H9 (cell line): ENCODE data around the gene PKNOX2. TPM values are rescaled to one million over a fixed set of nuclear protein-coding genes. Genes with fewer than 3 reads are reported as not detected.

Experiments
- DNase-seq: peaks from one replicate; pipeline ENCODE4 v3.0.0-alpha.2; 2017
- H2AFZ ChIP-seq: one replicate; pipeline ENCODE4 v1.6.1; 2013; ENCODE audit warnings: mild to moderate bottlenecking, low read length, control low read depth, moderate library complexity
- H2AK5ac ChIP-seq: 2 replicates; pipeline ENCODE4 v1.6.1; 2013; ENCODE audit warnings: low read length, control low read depth, mixed read lengths; ENCODE audit not compliant: insufficient read length
- H2BK120ac ChIP-seq: one replicate; pipeline ENCODE4 v1.6.1; 2013; ENCODE audit warnings: low read depth, mild to moderate bottlenecking, low read length, control low read depth, inconsistent platforms; ENCODE audit not compliant: poor library complexity, severe bottlenecking
- H2BK12ac ChIP-seq: 2 replicates; pipeline ENCODE4 v1.6.1; 2013; ENCODE audit warnings: low read length, control low read depth, mixed read lengths, low read depth; ENCODE audit not compliant: insufficient read length
- H2BK15ac ChIP-seq: 2 replicates; pipeline ENCODE4 v1.6.1; 2013; ENCODE audit warnings: low read depth, low read length, control low read depth
- H2BK20ac ChIP-seq: one replicate; pipeline ENCODE4 v1.6.1; 2013; ENCODE audit warnings: low read depth, mild to moderate bottlenecking, low read length, control low read depth, inconsistent platforms; ENCODE audit not compliant: poor library complexity, severe bottlenecking
- H2BK5ac ChIP-seq: 2 replicates; pipeline ENCODE4 v1.6.1; 2013; ENCODE audit warnings: low read length, control low read depth, mixed read lengths; ENCODE audit not compliant: insufficient read length
- H3K14ac ChIP-seq: 2 replicates; pipeline ENCODE4 v1.6.1; 2013; ENCODE audit warnings: low read length, control low read depth; ENCODE audit not compliant: insufficient read depth
- H3K18ac ChIP-seq: 2 replicates; pipeline ENCODE4 v1.6.1; 2013; ENCODE audit warnings: low read depth, mild to moderate bottlenecking, mixed read lengths, low read length, control low read depth; ENCODE audit not compliant: insufficient read length
- H3K23ac ChIP-seq: 2 replicates; pipeline ENCODE4 v1.6.1; 2013; ENCODE audit warnings: low read length, control low read depth, mixed read lengths, low read depth; ENCODE audit not compliant: insufficient read length
- H3K23me2 ChIP-seq: 2 replicates; pipeline ENCODE4 v1.6.1; 2013; ENCODE audit warnings: low read depth, mild to moderate bottlenecking, mixed read lengths, low read length, control low read depth; ENCODE audit not compliant: insufficient read length, poor library complexity, severe bottlenecking
- H3K27ac ChIP-seq: 2 replicates; pipeline ENCODE4 v1.5.1; 2013; ENCODE audit warnings: low read length, control low read depth, mixed read lengths, low read depth; ENCODE audit not compliant: insufficient read length
- H3K27me3 ChIP-seq: 2 replicates; pipeline ENCODE4 v1.6.1; 2013; ENCODE audit warnings: low read length, control low read depth, inconsistent platforms; ENCODE audit not compliant: insufficient read depth
- H3K4ac ChIP-seq: 2 replicates; pipeline ENCODE4 v1.6.1; 2013; ENCODE audit warnings: low read depth, mild to moderate bottlenecking, control low read depth, inconsistent platforms, low read length, moderate library complexity
- H3K4me1 ChIP-seq: 2 replicates; pipeline ENCODE4 v1.6.1; 2013; ENCODE audit warnings: low read length, control low read depth, inconsistent platforms; ENCODE audit not compliant: insufficient read depth
- H3K4me2 ChIP-seq: 2 replicates; pipeline ENCODE4 v1.6.1; 2013; ENCODE audit warnings: low read length, control low read depth, mixed read lengths; ENCODE audit not compliant: insufficient read length, insufficient read depth
- H3K56ac ChIP-seq: 2 replicates; pipeline ENCODE4 v1.6.1; 2013; ENCODE audit warnings: low read depth, mild to moderate bottlenecking, mixed read lengths, low read length, control low read depth; ENCODE audit not compliant: insufficient read length
- H3K79me1 ChIP-seq: 2 replicates; pipeline ENCODE4 v1.6.1; 2013; ENCODE audit warnings: low read depth, mild to moderate bottlenecking, moderate library complexity, low read length, control low read depth, inconsistent platforms; ENCODE audit not compliant: insufficient read depth, poor library complexity, severe bottlenecking
- H3K79me2 ChIP-seq: 2 replicates; pipeline ENCODE4 v1.6.1; 2013; ENCODE audit warnings: low read length, control low read depth, inconsistent platforms; ENCODE audit not compliant: insufficient read depth
- H3K9ac ChIP-seq: 2 replicates; pipeline ENCODE4 v1.6.1; 2013; ENCODE audit warnings: low read length, control low read depth, mixed read lengths; ENCODE audit not compliant: insufficient read length; ENCODE audit errors: extremely low read depth
- H3K9me3 ChIP-seq: one replicate; pipeline ENCODE4 v1.6.1; 2013; ENCODE audit warnings: low read depth, low read length, inconsistent platforms; ENCODE audit not compliant: control insufficient read depth
- H3T11ph ChIP-seq: one replicate; pipeline ENCODE4 v1.6.1; 2013; ENCODE audit warnings: mild to moderate bottlenecking, low read length, control low read depth, inconsistent platforms
- H4K20me1 ChIP-seq: one replicate; pipeline ENCODE4 v1.6.1; 2013; ENCODE audit not compliant: control insufficient read depth, insufficient read length, insufficient read depth
- H4K5ac ChIP-seq: 2 replicates; pipeline ENCODE4 v1.6.1; 2013; ENCODE audit warnings: low read depth, mild to moderate bottlenecking, mixed read lengths, low read length, control low read depth; ENCODE audit not compliant: insufficient read length
- H4K8ac ChIP-seq: replicated peaks from 2 replicates; pipeline ENCODE4 v1.6.1; 2013; ENCODE audit warnings: low read length, control low read depth, mixed read lengths, low read depth; ENCODE audit not compliant: insufficient read length
- H4K91ac ChIP-seq: 2 replicates; pipeline ENCODE4 v1.6.1; 2013; ENCODE audit warnings: low read depth, mild to moderate bottlenecking, moderate library complexity, mixed read lengths, low read length, control low read depth; ENCODE audit not compliant: insufficient read length
- H3K27ac Mint-ChIP-seq, 3 experiments: 2 replicates in 2 of 3; 3 replicates in 1 of 3; pipeline ENCODE4 v1.8.0; 2020 to 2021; ENCODE audit warnings: mixed read lengths in 3 of 3, mild to moderate bottlenecking in 1 of 3, moderate library complexity in 1 of 3
- H3K27me3 Mint-ChIP-seq: 2 replicates; pipeline ENCODE4 v1.8.0; 2021; ENCODE audit warnings: low read depth, mild to moderate bottlenecking, moderate library complexity, mixed read lengths
- H3K36me3 Mint-ChIP-seq, 3 experiments: 2 replicates in 2 of 3; 3 replicates in 1 of 3; pipeline ENCODE4 v1.8.0; 2020 to 2021; ENCODE audit warnings: low read depth in 3 of 3, mixed read lengths in 3 of 3; ENCODE audit not compliant: insufficient read depth in 1 of 3
- H3K4me1 Mint-ChIP-seq, 2 experiments: 2 replicates each; pipeline ENCODE4 v1.8.0; 2020; ENCODE audit warnings: mixed read lengths in 2 of 2
- H3K4me3 Mint-ChIP-seq, 2 experiments: 2 replicates in 1 of 2; 3 replicates in 1 of 2; pipeline ENCODE4 v1.8.0; 2020 to 2021; ENCODE audit warnings: mild to moderate bottlenecking in 2 of 2, mixed read lengths in 2 of 2, moderate library complexity in 1 of 2
- H3K9me3 Mint-ChIP-seq, 2 experiments: 2 replicates in 1 of 2; 3 replicates in 1 of 2; pipeline ENCODE4 v1.8.0; 2020; ENCODE audit warnings: mild to moderate bottlenecking in 2 of 2, mixed read lengths in 2 of 2, moderate library complexity in 1 of 2
- WGBS: extraction: QIAGEN DNeasy Blood & Tissue Kit; methylation state at CpG from one replicate; pipeline ENCODE4 v1.1.7; 2013; ENCODE audit warnings: missing lambda C conversion rate, low lambda C conversion rate, mixed read lengths; ENCODE audit not compliant: insufficient read length; ENCODE audit errors: extremely low coverage; 5-methylcytosine and 5-hydroxymethylcytosine counted together
- long read RNA-seq: library from polyadenylated mRNA; unstranded; transcript quantifications from one replicate; pipeline ENCODE4 v2.0.0, GENCODE V29; 2020
- total RNA-seq: library from RNA; stranded (reverse); gene quantifications from 2 replicates; pipeline ENCODE4 v1.2.1, GENCODE V29; 2021
- TF ChIP-seq, protein P1 (sequence below): fragments of 200-600 bp; sonication (generic); conservative IDR thresholded peaks from 3 replicates; pipeline ENCODE4 v1.8.0; 2021; ENCODE audit warnings: antibody characterized with exemption, mild to moderate bottlenecking

The PKNOX2 gene, protein sequence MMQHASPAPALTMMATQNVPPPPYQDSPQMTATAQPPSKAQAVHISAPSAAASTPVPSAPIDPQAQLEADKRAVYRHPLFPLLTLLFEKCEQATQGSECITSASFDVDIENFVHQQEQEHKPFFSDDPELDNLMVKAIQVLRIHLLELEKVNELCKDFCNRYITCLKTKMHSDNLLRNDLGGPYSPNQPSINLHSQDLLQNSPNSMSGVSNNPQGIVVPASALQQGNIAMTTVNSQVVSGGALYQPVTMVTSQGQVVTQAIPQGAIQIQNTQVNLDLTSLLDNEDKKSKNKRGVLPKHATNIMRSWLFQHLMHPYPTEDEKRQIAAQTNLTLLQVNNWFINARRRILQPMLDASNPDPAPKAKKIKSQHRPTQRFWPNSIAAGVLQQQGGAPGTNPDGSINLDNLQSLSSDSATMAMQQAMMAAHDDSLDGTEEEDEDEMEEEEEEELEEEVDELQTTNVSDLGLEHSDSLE
- 1.3 and 1.4 TPM in 2 replicates for total RNA-seq
- long read RNA-seq, partial matches to known transcripts = 0 of 2 reads
- long read RNA-seq, other reads (novel, unspliced or antisense) = 0 of 2 reads

DNA sequence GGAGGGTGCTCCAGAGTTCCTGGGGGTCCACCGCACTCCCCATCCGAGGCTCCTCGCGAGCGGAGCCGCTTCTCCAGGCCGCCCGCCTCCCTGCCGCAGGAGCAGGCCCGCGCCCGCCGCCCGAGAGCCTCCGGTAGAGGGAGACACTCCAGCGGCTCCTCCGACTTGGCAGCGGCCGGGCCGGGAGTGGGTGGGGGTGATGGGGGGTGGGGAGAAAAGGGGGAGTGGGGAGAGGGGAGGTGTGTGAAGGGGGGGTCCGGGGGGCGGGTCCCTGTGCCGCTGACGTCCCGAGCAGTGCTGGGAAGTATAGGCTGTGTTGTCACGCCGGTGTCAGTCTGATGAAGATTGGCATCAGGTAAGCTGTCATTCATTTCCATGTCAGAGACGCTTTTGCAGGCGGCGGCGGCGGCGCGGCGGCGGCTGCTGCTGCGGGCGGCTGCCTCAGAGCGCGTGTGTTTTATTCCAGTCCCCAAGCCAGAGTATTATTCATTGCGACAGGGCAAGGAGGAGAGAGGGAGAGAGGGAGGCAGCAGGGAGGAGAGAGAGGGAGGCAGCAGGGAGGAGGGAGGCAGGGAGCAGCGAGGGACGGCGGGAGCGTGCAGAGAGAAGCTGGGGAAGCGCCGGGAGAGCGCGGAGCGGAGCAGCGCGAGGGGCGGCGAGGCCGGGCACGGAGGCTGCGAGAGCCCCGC, at the start of gene PKNOX2:
Gene PKNOX2, plus strand, starts transcription at position 330 of the 689 bp plus-strand sequence. CDS start 186,555 bp downstream, outside the sequence.
- Histone ChIP-seq H2BK20ac (no peak within 1 kb of the TSS), H3K4me1 (peaks cover 8% of the 10 kb centered on the region; the same call in 1 of the 2 replicates), H4K20me1 (no peaks in the 10 kb centered on the region), H2BK5ac (no peak within 1 kb of the TSS), H3K18ac (peak within 1 kb of the TSS; percentile 98), H2AK5ac (no peak within 1 kb of the TSS), H3K9ac (peak within 1 kb of the TSS; percentile 25), H3K56ac (no peak within 1 kb of the TSS), H3K4ac (no peak within 1 kb of the TSS), H3K9me3 (no peaks in the 10 kb centered on the region), H2BK12ac (no peak within 1 kb of the TSS), H4K5ac (no peak within 1 kb of the TSS), H2BK15ac (no peak within 1 kb of the TSS), H3K23ac (no peak within 1 kb of the TSS), H3K79me1 (no peaks in the 10 kb centered on the region), H3K23me2 (peaks cover 36% of the 10 kb centered on the region), H3K4me2 (peak within 1 kb of the TSS; percentile 88), H3K27ac (peak within 1 kb of the TSS; percentile 62), H4K8ac (no peak within 1 kb of the TSS), H3T11ph (peak within 1 kb of the TSS; percentile 80), H4K91ac (no peak within 1 kb of the TSS), H2AFZ (no peak within 1 kb of the TSS), H2BK120ac (no peak within 1 kb of the TSS), H3K27me3 (peaks cover 40% of the 10 kb centered on the region), H3K14ac (peak within 1 kb of the TSS; percentile 84), H3K79me2 (no peaks in the 10 kb centered on the region)
- Mint-ChIP-seq H3K27ac (peak within 1 kb of the TSS; percentile 93 to 96 (median 94)), H3K4me1 (peaks cover 62 to 68% of the 10 kb centered on the region in 2 experiments), H3K36me3 (no peaks in the 10 kb centered on the region; a peak in 1 of 7 replicates), H3K4me3 (peak within 1 kb of the TSS; percentile 78 to 94), H3K27me3 (peaks cover 52% of the 10 kb centered on the region), H3K9me3 (0 out of 5 replicates have a peak, but pooled peaks cover 0 to 3% of the 10 kb centered on the region in 2 experiments)
- TF ChIP-seq, protein P1, sequence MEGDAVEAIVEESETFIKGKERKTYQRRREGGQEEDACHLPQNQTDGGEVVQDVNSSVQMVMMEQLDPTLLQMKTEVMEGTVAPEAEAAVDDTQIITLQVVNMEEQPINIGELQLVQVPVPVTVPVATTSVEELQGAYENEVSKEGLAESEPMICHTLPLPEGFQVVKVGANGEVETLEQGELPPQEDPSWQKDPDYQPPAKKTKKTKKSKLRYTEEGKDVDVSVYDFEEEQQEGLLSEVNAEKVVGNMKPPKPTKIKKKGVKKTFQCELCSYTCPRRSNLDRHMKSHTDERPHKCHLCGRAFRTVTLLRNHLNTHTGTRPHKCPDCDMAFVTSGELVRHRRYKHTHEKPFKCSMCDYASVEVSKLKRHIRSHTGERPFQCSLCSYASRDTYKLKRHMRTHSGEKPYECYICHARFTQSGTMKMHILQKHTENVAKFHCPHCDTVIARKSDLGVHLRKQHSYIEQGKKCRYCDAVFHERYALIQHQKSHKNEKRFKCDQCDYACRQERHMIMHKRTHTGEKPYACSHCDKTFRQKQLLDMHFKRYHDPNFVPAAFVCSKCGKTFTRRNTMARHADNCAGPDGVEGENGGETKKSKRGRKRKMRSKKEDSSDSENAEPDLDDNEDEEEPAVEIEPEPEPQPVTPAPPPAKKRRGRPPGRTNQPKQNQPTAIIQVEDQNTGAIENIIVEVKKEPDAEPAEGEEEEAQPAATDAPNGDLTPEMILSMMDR = peak; percentile 73
- DNase-seq = peak; percentile 91
- WGBS = no CpG with 5 or more reads among the region's 58 CpGs
